A673 (cell line): Measurements from ENCODE around the gene MICAL3.

Experiments used
- EZH2 ChIP-seq: fragments of 200-600 bp; sonication (generic); IDR thresholded peaks from 2 replicates; pipeline ENCODE4 v1.6.1; 2017; ENCODE audit warnings: borderline replicate concordance, low read depth, mild to moderate bottlenecking, mixed read lengths, antibody characterized with exemption, low read length; ENCODE audit not compliant: poor library complexity, severe bottlenecking
- TF ChIP-seq, protein P1 (sequence below): fragments of 300-800, 200-600 bp; sonication (generic); conservative IDR thresholded peaks from 2 replicates; pipeline ENCODE4 v1.5.1; 2017; ENCODE audit warnings: low read depth, mild to moderate bottlenecking, antibody characterized with exemption, low read length, moderate library complexity, mixed read lengths

DNA sequence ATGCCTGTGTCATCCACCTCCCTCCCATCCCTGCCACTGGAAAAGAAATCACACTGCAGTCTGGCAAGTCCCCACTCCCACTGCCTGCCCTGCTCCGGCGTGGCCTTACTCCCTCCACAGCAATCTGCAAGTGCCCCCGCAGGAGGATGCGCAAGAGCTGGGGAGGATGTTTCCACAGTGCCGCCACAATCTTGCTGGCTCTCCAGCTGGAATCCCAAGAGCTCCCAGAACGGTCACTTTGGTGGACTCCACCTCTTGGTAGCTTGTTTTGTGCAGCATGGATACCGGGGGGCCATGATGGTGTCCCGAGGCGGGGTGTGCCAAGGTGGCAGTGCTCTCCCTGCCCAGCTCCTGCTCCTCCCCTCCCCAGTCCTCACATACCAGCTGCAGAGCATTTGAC, 76.3 kb downstream of the MICAL3 start:
- TF ChIP-seq, protein P1, sequence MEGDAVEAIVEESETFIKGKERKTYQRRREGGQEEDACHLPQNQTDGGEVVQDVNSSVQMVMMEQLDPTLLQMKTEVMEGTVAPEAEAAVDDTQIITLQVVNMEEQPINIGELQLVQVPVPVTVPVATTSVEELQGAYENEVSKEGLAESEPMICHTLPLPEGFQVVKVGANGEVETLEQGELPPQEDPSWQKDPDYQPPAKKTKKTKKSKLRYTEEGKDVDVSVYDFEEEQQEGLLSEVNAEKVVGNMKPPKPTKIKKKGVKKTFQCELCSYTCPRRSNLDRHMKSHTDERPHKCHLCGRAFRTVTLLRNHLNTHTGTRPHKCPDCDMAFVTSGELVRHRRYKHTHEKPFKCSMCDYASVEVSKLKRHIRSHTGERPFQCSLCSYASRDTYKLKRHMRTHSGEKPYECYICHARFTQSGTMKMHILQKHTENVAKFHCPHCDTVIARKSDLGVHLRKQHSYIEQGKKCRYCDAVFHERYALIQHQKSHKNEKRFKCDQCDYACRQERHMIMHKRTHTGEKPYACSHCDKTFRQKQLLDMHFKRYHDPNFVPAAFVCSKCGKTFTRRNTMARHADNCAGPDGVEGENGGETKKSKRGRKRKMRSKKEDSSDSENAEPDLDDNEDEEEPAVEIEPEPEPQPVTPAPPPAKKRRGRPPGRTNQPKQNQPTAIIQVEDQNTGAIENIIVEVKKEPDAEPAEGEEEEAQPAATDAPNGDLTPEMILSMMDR = no peak
- no peak for TF ChIP-seq EZH2
